ENCODE results near the gene H2BK1.

H2BK1 gene

DNA sequence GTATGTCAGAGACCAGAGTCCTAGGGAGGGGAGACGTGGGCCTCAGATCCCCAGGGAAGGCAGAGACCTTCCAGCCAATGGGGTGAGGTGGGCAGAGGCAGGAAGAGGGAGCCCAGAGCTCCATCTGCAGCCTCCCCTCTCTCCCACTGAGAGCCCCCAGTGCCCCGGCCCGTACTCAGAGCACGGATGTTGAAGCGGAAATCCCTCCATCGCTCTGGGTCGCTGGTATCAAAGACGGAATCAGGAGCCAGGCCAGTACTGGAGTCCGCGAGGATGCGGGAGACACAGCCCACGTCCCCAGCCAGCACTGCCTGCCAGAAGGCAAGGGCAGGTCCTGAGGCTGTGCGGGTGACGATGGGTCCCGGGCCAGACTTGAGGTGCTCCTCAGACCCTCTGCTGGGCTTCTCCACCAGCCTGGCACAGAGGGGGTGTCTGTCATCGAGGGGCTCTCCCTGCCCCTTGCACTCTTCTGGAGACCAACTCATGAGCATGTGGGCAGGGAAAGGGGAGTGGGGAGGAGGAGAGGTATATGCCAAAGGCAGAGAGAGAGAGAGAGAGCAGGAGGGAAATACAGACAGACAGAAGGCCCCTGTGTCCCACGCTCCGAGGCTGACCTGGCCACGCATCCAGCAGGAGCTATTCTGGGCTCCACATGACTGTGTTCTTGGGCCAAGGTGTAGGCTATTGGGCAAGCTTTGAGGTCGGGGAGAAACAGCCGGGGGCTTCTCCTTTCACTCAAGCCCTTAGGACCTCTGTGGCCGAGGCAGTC, 23.5 kb downstream of the H2BK1 start, which contains the start of gene ASB10:
Gene ASB10 (minus strand): TSS at position 611 of the 769 bp plus-strand sequence. CDS start 120 bp downstream, at position 491.
- Histone ChIP-seq H3K9ac (ENCODE audit: low read length) (no peak within 1 kb of the TSS), H3K4me2 (ENCODE audit: low read depth, low read length) (no peak within 1 kb of the TSS), H2AFZ (ENCODE audit: low read length) (no peak within 1 kb of the TSS), H3K27me3 (replicated peaks; ENCODE audit: insufficient read depth, low read length) (peaks cover 86% of the 10 kb centered on the region), H3K4me1 (ENCODE audit: low read length) (no peaks in the 10 kb centered on the region), H3K36me3 (replicated peaks; ENCODE audit: insufficient read depth, low read length) (no peaks in the 10 kb centered on the region), H3K79me2 (ENCODE audit: low read length) (no peaks in the 10 kb centered on the region), H3K4me3 (ENCODE audit: low read length) (no peak within 1 kb of the TSS), H3K27ac (ENCODE audit: low read length) (no peak within 1 kb of the TSS), H3K9me3 (replicated peaks; ENCODE audit: insufficient read depth, low read length) (no peaks in the 10 kb centered on the region), H3F3A (ENCODE audit: insufficient read depth, low read length) (no peaks in the 10 kb centered on the region), H4K20me1 (ENCODE audit: insufficient read depth, low read length) (no peaks in the 10 kb centered on the region), H3K9me2 (replicated peaks; ENCODE audit: insufficient read depth, low read length) (no peaks in the 10 kb centered on the region)
- TF ChIP-seq EZH2 (optimal IDR thresholded peaks at IDR 0.05; ENCODE audit: low read depth, low read length) (no peak), EZH2phosphoT487 (IDR thresholded peaks at IDR 0.05; ENCODE audit: low read length) (no peak)
- TF ChIP-seq, protein P1, sequence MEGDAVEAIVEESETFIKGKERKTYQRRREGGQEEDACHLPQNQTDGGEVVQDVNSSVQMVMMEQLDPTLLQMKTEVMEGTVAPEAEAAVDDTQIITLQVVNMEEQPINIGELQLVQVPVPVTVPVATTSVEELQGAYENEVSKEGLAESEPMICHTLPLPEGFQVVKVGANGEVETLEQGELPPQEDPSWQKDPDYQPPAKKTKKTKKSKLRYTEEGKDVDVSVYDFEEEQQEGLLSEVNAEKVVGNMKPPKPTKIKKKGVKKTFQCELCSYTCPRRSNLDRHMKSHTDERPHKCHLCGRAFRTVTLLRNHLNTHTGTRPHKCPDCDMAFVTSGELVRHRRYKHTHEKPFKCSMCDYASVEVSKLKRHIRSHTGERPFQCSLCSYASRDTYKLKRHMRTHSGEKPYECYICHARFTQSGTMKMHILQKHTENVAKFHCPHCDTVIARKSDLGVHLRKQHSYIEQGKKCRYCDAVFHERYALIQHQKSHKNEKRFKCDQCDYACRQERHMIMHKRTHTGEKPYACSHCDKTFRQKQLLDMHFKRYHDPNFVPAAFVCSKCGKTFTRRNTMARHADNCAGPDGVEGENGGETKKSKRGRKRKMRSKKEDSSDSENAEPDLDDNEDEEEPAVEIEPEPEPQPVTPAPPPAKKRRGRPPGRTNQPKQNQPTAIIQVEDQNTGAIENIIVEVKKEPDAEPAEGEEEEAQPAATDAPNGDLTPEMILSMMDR (IDR thresholded peaks at IDR 0.05; ENCODE audit: low read length) = no peak
- DNase-seq = no peak

DNA sequence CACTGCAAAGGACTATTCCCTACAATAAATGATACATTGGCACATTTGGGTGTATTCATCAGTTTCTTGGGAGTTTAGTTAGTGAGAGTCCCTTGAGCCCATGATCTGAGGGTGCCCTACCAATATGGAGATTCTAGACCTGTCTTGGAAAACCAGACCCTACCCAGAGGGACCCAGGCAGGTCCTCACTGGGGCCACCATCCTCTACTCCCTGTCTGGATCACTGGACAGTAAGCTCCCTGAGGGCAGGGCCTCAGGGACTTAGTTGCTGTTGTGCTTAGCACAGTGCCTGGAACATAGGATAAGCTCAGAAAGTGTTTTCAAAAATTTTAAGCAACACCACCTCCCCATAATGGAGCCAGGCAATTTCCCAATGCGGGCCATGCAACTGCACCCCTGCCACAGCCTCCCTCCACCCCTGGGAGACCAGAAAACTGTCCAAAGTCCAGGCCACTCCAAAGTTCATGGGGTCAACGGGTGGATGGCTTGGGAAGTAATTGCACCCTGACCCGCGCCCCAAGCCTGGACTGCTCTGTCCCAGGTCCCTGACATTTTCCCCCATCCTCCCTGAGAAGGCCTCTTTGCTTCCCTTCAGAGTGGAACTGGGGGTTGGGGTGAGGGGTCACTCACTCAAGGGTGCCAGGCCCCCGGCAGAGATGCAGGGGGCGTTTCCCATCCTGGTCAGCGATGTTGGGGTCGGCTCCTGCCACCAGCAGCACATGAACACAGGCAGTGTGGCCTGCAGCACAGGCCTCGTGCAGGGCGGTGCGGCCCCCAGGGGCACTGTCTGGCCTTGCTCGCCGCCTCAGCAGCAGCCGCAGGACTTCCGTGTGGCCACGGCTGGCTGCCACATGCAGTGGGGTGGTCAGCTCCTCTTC, 24.3 kb downstream of the H2BK1 start:
- Histone ChIP-seq H3K4me2 (ENCODE audit: low read depth, low read length) (no peak overlapping the region), H3K79me2 (ENCODE audit: low read length) (no peaks in the 10 kb centered on the region), H4K20me1 (ENCODE audit: insufficient read depth, low read length) (no peaks in the 10 kb centered on the region), H3K4me1 (ENCODE audit: low read length) (no peaks in the 10 kb centered on the region), H3K27ac (ENCODE audit: low read length) (no peak overlapping the region), H2AFZ (ENCODE audit: low read length) (no peak overlapping the region), H3K9me2 (replicated peaks; ENCODE audit: insufficient read depth, low read length) (no peaks in the 10 kb centered on the region), H3K27me3 (replicated peaks; ENCODE audit: insufficient read depth, low read length) (peaks cover 86% of the 10 kb centered on the region), H3K9ac (ENCODE audit: low read length) (no peak overlapping the region), H3K4me3 (ENCODE audit: low read length) (no peak overlapping the region), H3K36me3 (replicated peaks; ENCODE audit: insufficient read depth, low read length) (no peaks in the 10 kb centered on the region), H3F3A (ENCODE audit: insufficient read depth, low read length) (no peaks in the 10 kb centered on the region), H3K9me3 (replicated peaks; ENCODE audit: insufficient read depth, low read length) (no peaks in the 10 kb centered on the region)
- TF ChIP-seq EZH2phosphoT487 (IDR thresholded peaks at IDR 0.05; ENCODE audit: low read length) = no peak
- no peak for TF ChIP-seq EZH2 (optimal IDR thresholded peaks at IDR 0.05; ENCODE audit: low read depth, low read length)
- TF ChIP-seq, protein P1 (IDR thresholded peaks at IDR 0.05; ENCODE audit: low read length) = no peak
- no peak for DNase-seq

DNA sequence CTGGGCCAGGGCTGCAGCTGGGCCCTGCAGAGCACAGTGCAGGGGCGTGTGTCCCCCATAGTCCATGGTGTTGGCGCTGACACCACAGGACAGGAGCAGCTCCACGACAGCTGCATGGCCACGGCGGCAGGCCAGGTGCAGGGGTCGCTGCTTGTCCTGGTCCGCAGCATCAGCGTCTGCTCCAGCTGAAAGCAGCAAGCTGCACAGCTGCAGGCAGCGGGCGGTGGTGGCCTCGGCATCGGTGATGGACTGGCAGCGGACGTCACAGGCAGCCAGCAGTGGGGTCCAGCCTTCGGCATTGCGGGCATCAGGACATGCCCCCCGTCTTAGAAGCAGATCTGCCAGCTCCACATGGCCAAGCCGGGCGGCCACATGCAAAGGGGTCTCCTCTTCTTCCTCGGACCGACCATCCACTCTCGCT, 29.3 kb downstream of the H2BK1 start:
- H3K27ac ChIP-seq (ENCODE audit: low read length) = no peak overlapping the region

More for the DNA sequence above, 29.3 kb downstream of the H2BK1 start:
- no peaks in the 10 kb centered on the region for H3K9me2 ChIP-seq (replicated peaks; ENCODE audit: insufficient read depth, low read length)
- H3K4me3 ChIP-seq (ENCODE audit: low read length) = no peak overlapping the region
- no peaks in the 10 kb centered on the region for H3K4me1 ChIP-seq (ENCODE audit: low read length)
- H3K36me3 ChIP-seq (replicated peaks; ENCODE audit: insufficient read depth, low read length) = no peaks in the 10 kb centered on the region
- H3F3A ChIP-seq (ENCODE audit: insufficient read depth, low read length) = no peaks in the 10 kb centered on the region
- no peaks in the 10 kb centered on the region for H3K9me3 ChIP-seq (replicated peaks; ENCODE audit: insufficient read depth, low read length)
- H3K27me3 ChIP-seq (replicated peaks; ENCODE audit: insufficient read depth, low read length) = peaks cover 85% of the 10 kb centered on the region
- no peak for TF ChIP-seq EZH2phosphoT487 (IDR thresholded peaks at IDR 0.05; ENCODE audit: low read length)
- TF ChIP-seq EZH2 (optimal IDR thresholded peaks at IDR 0.05; ENCODE audit: low read depth, low read length) = no peak
- TF ChIP-seq, protein P1 (IDR thresholded peaks at IDR 0.05; ENCODE audit: low read length) = no peak
- H4K20me1 ChIP-seq (ENCODE audit: insufficient read depth, low read length) = no peaks in the 10 kb centered on the region
- no peaks in the 10 kb centered on the region for H3K79me2 ChIP-seq (ENCODE audit: low read length)
- H3K4me2 ChIP-seq (ENCODE audit: low read depth, low read length) = no peak overlapping the region
- H3K9ac ChIP-seq (ENCODE audit: low read length) = no peak overlapping the region
- H2AFZ ChIP-seq (ENCODE audit: low read length) = no peak overlapping the region
- DNase-seq = no peak

Measured in MM.1S (cell line).